GM18526 (cell line): Measurements from ENCODE around the gene RBM20.

Experiments
- POLR2A ChIP-seq: IDR thresholded peaks from 3 replicates; pipeline ENCODE4 v1.6.1; 2011; ENCODE audit not compliant: insufficient read length; ENCODE audit errors: extremely low read depth

The RBM20 gene

GRCh38 chr10:110841767-110842267 is 197.7 kb downstream of the RBM20 start:
- no peak for TF ChIP-seq POLR2A

DNA sequence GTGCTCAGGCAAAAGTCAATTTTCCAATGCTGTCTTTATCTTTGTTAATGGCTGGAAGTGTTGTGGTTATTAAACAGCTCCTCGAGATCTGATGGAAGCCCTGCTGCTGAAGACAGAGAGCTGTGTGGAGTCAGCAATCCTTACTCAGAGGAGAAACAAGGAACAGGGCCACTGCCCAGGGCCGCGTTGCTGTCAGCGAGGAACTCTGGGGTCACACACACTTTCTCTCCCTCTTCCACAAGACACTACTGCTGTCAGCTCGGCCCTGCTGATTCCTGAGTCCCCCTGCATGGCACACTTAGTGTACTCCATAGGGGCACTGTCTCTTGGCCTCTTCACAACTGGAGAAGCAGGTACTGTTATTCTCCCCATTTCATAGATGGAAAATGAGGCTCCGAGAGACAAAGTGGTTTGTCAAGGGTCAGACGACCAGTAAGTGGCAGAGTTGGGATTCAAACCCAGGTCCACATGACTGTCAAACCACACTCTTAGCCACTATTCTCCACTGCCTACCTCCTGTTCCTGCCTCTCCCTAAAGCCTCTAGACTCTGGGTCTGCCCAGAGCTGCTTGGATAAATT is 198.3 kb downstream of the RBM20 start:
- no peak for TF ChIP-seq POLR2A

DNA sequence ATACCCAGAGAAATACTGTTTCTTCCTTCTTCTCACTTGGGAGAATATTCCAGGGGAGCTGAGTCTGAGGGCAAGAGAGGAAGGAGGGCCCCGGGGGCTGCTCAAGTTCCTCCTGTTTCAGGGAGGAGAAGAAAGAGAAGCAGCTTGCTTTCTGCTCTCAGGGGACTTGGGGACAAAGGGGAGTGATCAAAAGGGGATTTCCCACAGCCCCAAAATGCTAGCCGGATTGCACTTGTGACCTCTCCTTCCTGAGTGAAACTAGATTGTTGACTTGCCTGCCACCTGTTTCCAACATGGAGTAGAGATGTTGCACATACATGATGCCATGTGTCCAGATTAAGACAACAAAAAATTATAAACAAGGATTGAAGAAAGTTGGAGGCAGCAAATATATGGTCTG is 198.9 kb downstream of the RBM20 start:
- no peak for TF ChIP-seq POLR2A

DNA sequence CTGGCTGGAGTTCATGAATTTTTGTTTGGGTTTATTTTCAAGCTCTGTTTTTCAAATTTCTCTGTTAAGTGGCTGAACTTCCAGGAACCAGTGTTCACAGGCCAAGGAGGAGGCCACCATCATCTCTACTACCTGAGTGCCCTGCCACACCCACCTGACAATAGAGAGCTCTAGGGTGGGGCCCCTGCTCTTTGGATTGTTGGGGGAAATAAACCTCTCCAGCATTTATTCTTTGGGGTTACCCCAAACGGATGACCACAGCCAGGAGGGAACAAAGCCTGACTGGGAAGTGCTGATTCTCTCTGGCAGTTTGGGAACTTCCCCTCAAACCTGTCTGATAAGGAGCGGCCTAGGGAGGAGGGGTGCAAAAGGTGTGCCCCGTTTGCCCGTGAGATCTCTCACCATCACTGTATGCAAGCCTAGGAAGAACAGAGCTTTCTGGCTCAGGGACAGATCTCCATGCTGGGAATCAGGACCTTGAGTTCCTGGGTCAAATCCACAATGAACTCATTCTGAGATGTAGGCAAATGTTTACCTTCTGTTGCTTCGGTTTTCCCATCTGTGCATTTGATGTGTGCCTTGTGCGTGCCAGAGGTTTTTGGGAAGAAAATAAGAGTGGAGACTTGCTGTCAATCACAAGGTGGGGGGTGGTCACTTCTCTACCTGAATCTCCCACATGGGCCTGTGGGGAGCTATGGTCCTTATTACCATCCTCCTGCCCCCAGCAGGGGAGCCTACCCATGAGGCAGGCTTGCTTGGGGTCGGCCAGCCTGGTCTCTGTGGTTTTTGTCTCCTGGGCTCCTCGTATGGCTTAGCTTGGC is 199.9 kb downstream of the RBM20 start:
- TF ChIP-seq POLR2A: no peak

- TF ChIP-seq POLR2A: no peak
Measured at GRCh38 chr10:110844617-110844881, 200.4 kb downstream of the RBM20 start.

DNA sequence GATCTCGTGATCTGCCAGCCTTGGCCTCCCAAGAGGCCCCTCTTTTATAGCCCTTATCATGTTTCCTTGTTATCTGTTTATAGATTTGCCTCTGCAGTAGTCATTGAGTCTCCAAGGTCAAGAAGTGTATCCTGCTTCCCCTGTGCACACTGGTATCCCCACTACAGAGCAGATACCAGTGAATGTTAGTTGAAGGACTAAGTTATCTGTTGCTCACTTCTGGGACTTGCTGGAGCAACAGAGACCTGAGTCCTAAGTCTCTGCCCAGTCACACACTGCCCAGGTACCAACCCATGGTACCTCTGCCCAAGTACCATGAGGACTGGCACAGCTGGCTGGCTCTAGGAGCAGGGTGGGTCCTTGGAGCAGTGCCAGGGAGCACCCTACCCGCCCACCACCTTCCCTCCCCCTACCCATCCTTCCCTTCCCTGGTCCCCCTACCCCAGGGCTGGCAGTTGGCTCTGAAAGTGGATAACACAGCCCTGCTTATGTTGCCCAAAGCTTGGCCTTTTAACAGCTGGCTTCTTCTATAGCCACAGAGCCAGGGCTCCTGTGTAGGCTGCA is 201.1 kb downstream of the RBM20 start:
- TF ChIP-seq POLR2A: no peak

DNA sequence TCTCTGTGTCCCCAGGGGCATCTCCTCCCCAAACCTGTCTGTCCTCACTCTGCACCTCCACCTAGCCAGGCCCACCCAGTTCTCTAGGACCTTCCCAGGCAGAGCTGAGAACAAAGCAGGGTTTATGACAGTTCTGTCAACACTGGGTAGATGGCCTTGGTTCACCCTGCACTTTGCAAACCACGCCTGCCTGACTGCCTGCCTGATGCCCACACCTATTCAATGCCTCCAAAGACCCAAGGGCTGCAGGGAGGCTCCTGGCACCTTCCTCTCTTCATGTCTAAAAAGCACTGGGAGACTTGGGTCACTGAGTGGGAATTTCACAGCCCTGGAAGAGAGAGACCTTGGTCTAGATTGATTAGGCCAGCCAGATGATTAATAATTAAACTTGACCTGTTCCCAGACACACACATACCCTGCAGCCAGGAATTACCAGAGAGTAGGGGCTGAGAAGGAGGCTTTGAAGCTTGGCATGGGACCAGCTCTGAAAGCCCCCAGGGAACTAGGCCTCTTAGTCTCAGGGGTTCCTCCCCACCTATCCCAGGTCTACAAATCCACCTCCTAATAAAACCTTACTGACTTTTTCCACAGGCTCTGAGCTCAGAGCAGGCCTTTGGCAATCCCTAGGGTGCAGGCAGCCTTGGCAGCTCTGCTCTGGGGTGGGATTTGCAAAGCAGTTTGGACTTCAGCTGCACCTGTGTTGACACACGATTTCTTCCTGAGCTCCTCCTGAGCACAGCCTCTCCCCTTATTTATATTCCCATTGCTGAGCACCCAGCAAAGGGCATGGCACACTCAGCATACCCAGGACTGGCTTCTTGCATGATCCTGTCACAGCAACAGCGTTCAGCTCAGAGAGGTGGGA is 201.9 kb downstream of the RBM20 start:
- no peak for TF ChIP-seq POLR2A

DNA sequence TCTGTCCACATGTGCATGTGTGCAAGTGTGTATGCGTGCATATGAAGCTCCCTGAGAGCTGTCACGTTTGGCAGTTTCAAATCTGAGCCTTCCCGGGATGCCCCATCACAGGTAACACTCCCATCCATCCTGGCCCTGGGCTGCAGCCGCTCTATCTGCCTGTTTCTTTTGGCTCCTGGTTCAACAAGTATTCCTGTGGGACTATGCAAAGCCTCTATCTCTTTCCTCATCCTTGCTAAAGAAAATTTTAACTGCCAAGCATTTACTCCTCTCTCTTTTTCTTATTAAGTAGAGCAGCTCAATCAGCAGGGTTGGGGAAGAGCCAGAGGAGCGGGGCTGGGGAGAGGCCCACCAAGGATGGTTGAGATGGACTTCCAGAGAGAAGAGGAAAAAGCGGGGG is 203.2 kb downstream of the RBM20 start:
- no peak for TF ChIP-seq POLR2A

DNA sequence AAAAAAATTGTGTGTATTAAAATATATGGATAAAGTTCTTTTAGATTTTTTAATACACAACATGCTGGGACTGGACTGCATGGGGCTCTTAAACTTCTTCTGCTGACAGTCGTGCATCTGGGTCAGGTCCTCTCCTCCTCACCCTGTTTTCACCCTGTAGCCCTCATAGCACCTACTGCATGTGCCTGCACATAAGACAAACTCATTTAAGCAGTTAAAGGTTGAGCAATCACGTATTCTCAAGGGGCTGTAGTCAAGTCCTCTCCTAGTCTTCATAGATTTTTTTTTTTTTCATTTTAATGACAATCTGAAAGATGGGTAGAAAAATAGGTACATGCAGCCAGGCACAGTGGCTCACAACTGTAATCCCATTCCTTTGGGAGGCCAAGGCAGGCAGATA is 204.0 kb downstream of the RBM20 start:
- TF ChIP-seq POLR2A: no peak

- TF ChIP-seq POLR2A: no peak
Measured at GRCh38 chr10:110850099-110850498, 206.0 kb downstream of the RBM20 start.

- TF ChIP-seq POLR2A: no peak
Measured at GRCh38 chr10:110851020-110851612, 207.0 kb downstream of the RBM20 start.

DNA sequence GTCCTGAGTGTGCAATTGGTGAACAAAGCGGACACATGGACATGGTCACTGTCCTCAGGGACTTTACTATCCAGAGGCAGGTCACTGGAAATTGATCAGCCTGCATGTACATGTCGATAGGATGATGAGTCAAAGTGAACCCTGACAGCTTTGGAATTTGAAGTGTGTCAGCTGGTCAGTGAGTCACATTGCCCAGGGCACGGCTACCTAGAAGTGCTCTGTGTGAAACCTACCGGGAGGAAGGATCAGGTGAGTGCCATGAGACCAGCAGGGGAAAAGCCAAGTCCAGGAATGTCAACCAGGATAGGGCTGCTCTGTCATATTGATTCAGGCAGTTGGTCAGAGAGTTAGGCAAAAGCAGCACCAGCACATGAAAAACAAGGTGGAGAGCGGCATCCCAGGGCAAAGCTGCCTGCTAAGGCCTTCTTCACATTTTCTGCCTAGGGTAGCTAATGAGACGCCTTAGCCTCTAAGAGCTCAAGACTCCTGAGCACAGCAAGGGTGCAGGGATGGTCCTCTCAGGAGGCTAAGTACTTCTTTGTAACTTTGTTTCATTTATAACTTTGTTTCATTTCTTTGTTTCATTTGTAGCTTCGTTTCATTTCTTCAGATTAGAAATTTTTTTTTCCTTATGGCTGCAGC is 208.2 kb downstream of the RBM20 start:
- no peak for TF ChIP-seq POLR2A

GRCh38 chr10:110852947-110853346 is 208.8 kb downstream of the RBM20 start:
- TF ChIP-seq POLR2A: no peak

GRCh38 chr10:110853921-110854605 is 209.9 kb downstream of the RBM20 start:
- TF ChIP-seq POLR2A: no peak
